Esophagus muscularis mucosa (tissue), 4 donors: ENCODE data around the gene PHYKPL. TPM values are rescaled to one million over a fixed set of nuclear protein-coding genes. Genes with fewer than 3 reads are reported as not detected.
A peak's percentile ranks its signal among the peaks of the same experiment; 100 is the strongest.

Experiments used
- DNase-seq: peaks from one replicate; pipeline ENCODE4 v3.0.0-alpha.2; 2017; ENCODE audit errors: extremely low spot score
- H3K27ac ChIP-seq, 4 donors: fragments of 200-600 bp; sonication (generic); replicated peaks in 1 of 4; 1 replicate in 3 of 4; 2 replicates in 1 of 4; pipeline ENCODE4 v1.5.1; 2016 to 2019; ENCODE audit warnings: mild to moderate bottlenecking in 1 of 4
- H3K27me3 ChIP-seq, 4 donors: fragments of 200-600 bp; sonication (generic); one replicate each; pipeline versions ENCODE4 v1.5.1 to v1.6.0; 2016 to 2019
- H3K36me3 ChIP-seq, 4 donors: fragments of 200-600 bp; sonication (generic); one replicate each; pipeline ENCODE4 v1.5.1; 2016 to 2019
- H3K4me1 ChIP-seq, 4 donors: fragments of 200-600 bp; sonication (generic); one replicate each; pipeline ENCODE4 v1.5.1; 2016 to 2019
- H3K4me3 ChIP-seq, 4 donors: fragments of 200-600 bp; sonication (generic); 1 replicate in 2 of 4; 2 replicates in 2 of 4; pipeline ENCODE4 v1.5.1; 2016 to 2019; ENCODE audit warnings: mild to moderate bottlenecking in 4 of 4, moderate library complexity in 1 of 4
- H3K9me3 ChIP-seq, 4 donors: fragments of 200-600 bp; sonication (generic); 1 replicate in 3 of 4; 2 replicates in 1 of 4; pipeline ENCODE4 v1.5.1; 2016 to 2019
- CTCF ChIP-seq, 3 experiments: fragments of 200-600 bp in 2 of 3; fragments of 450-650 bp in 1 of 3; sonication (generic) in 2 of 3; IDR thresholded peaks; one replicate each; pipeline ENCODE4 v1.5.1; 2017 to 2019; ENCODE audit warnings: antibody characterized with exemption in 3 of 3, mild to moderate bottlenecking in 2 of 3, moderate library complexity in 1 of 3
- EP300 ChIP-seq: sonication (generic); formaldehyde crosslinking; IDR thresholded peaks from one replicate; pipeline ENCODE4 v1.6.1; 2017; ENCODE audit warnings: antibody characterized with exemption
- POLR2A ChIP-seq: fragments of 450-650 bp; IDR thresholded peaks from one replicate; pipeline ENCODE4 v1.6.1; 2017; ENCODE audit warnings: antibody characterized with exemption, moderate library complexity, mild to moderate bottlenecking, low read depth
- POLR2AphosphoS5 ChIP-seq, 2 donors: sonication (generic); formaldehyde crosslinking; IDR thresholded peaks; one replicate each; pipeline ENCODE4 v1.6.1; 2017; ENCODE audit warnings: antibody characterized with exemption in 2 of 2
- WGBS: methylation state at CpG from one replicate; pipeline ENCODE4 v1.1.5; 2018; 5-methylcytosine and 5-hydroxymethylcytosine counted together
- intact Hi-C: fragments of 100-400 bp; cut with DNase I; formaldehyde crosslinking; loops from one replicate; pipeline ENCODE4 v1.15.1; 2023
- total RNA-seq, 4 donors: library from RNA; depleted of rRNA; stranded (reverse); fragments of >200 nt; gene quantifications; one replicate each; pipeline versions ENCODE4 v1.1.0 to v1.2.1, GENCODE V29; 2016

Gene PHYKPL
- total RNA-seq, 4 donors from 2014 or later, result 27.4 to 45.1 (median 37.5) TPM

- no peak for DNase-seq
- no peak overlapping the region for H3K27ac ChIP-seq
- peaks cover 0 to 39% (median 0%) of the 10 kb centered on the region in 4 donors for H3K27me3 ChIP-seq
- TF ChIP-seq CTCF (IDR thresholded peaks at IDR 0.05), result peak; percentile 88 to 94 (median 88)
- TF ChIP-seq POLR2AphosphoS5 (IDR thresholded peaks at IDR 0.05), result peak in 1 of 2 donors; percentile 63
- TF ChIP-seq POLR2A, result no peak
- WGBS, result 30% methylated on average over 26 of the region's 33 CpGs
- no peaks in the 10 kb centered on the region for H3K36me3 ChIP-seq
- no peak overlapping the region for H3K4me3 ChIP-seq
- peaks cover 0 to 19% (median 15%) of the 10 kb centered on the region in 4 donors for H3K9me3 ChIP-seq
- intact Hi-C loops, result loop anchor here (1.0 to 10.0 kb wide), 4 partner anchors 185 to 555 kb away; partner anchors contain the start of gene COL23A1
- H3K4me1 ChIP-seq, result peaks cover 5 to 10% (median 8%) of the 10 kb centered on the region in 4 donors
Observed at GRCh38 chr5:178279723-178280438, 47.3 kb upstream of the PHYKPL start.

DNA sequence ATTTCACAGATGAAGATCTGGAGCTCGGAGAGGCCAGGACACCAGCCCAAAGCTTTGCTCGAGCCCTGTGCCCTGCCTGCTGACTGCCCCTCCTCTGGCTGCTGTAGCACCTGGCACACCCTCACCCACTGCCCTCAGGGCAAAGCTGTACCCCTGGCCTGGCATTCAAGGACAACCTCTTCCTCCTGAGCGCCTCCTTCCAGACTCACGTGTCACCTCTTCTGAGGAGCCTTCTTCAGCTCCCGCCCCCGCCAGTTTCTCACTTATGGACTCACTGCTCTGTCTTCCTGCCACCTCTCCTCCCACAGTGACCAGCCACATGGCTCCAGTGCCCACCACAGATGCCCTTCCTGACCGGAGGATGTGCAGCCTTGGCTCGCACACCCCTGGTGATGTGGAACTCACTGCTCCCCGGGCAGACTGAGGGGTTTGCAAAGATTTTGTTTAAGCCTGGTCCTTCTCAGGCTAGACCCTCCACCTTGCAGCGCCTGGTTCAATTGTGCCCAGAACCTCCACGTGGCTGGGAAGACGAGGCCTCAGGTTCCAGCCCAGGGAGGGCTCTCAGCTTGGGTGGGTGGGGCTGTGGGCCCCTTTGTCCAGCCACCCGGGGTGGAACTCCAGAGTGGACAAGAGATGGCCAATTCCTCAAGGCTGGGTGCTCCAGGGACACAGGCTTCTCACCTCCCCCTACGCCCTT lies 46.6 kb upstream of the PHYKPL start:
- WGBS, result 88% methylated on average over 9 of the region's 14 CpGs
- Histone ChIP-seq H3K4me1 (peaks cover 5 to 10% (median 8%) of the 10 kb centered on the region in 4 donors), H3K36me3 (no peaks in the 10 kb centered on the region), H3K27ac (no peak overlapping the region), H3K4me3 (no peak overlapping the region), H3K9me3 (peaks cover 0 to 18% (median 14%) of the 10 kb centered on the region in 4 donors), H3K27me3 (peaks cover 0 to 40% (median 0%) of the 10 kb centered on the region in 4 donors)
- intact Hi-C loops, result loop anchor here (10.0 kb wide), 1 partner anchor 186 kb away; no protein-coding TSS in a partner anchor
- no peak for DNase-seq
- no peak for TF ChIP-seq POLR2AphosphoS5 (IDR thresholded peaks at IDR 0.05)

- no peak for DNase-seq
- peaks cover 5 to 10% (median 8%) of the 10 kb centered on the region in 4 donors for H3K4me1 ChIP-seq
- peaks cover 0 to 40% (median 0%) of the 10 kb centered on the region in 4 donors for H3K27me3 ChIP-seq
- H3K27ac ChIP-seq, result no peak overlapping the region
- no peak for TF ChIP-seq CTCF (IDR thresholded peaks at IDR 0.05)
- TF ChIP-seq POLR2A, result no peak
- TF ChIP-seq POLR2AphosphoS5 (IDR thresholded peaks at IDR 0.05), result no peak
- no peak for TF ChIP-seq EP300
- intact Hi-C loops, result loop anchor here (10.0 kb wide), 1 partner anchor 186 kb away; no protein-coding TSS in a partner anchor
- 91% methylated on average over 15 of the region's 18 CpGs for WGBS
- peaks cover 0 to 11% (median 7%) of the 10 kb centered on the region in 4 donors for H3K9me3 ChIP-seq
- no peaks in the 10 kb centered on the region for H3K36me3 ChIP-seq
- H3K4me3 ChIP-seq, result no peak overlapping the region
Observed at GRCh38 chr5:178278358-178279023, 45.9 kb upstream of the PHYKPL start.

GRCh38 chr5:178277866-178278265 lies 45.3 kb upstream of the PHYKPL start:
- TF ChIP-seq POLR2A (no peak), CTCF (IDR thresholded peaks at IDR 0.05) (no peak), EP300 (no peak), POLR2AphosphoS5 (IDR thresholded peaks at IDR 0.05) (no peak)
- DNase-seq, result no peak
- no peak overlapping the region for H3K27ac ChIP-seq
- H3K4me1 ChIP-seq, result peaks cover 5 to 10% (median 8%) of the 10 kb centered on the region in 4 donors
- H3K9me3 ChIP-seq, result peaks cover 0 to 7% (median 6%) of the 10 kb centered on the region in 4 donors
- intact Hi-C loops, result loop anchor here (10.0 kb wide), 1 partner anchor 187 kb away; no protein-coding TSS in a partner anchor
- WGBS, result 87% methylated on average over 6 of the region's 12 CpGs
- H3K4me3 ChIP-seq, result no peak overlapping the region
- peaks cover 0 to 40% (median 0%) of the 10 kb centered on the region in 4 donors for H3K27me3 ChIP-seq
- H3K36me3 ChIP-seq, result no peaks in the 10 kb centered on the region
